SK-N-SH (cell line): Measurements from ENCODE around the gene DGKH. TPM values are rescaled to one million over a fixed set of nuclear protein-coding genes. Genes with fewer than 3 reads are reported as not detected.

Source experiments
- CTCF ChIA-PET: fragments of 300-600, 350-600 bp; formaldehyde crosslinking; extraction: SDS; loops from one replicate; lab custom pipeline; 2021; lab: Yijun Ruan, JAX
- POLR2A ChIA-PET: fragments of 350-600 bp; sonication (Branson Sonifier 250); formaldehyde crosslinking; extraction: SDS; loops from one replicate; lab custom pipeline; 2020; ENCODE audit warnings: antibody characterized with exemption, inconsistent platforms; lab: Yijun Ruan, JAX
- DNase-seq: peaks from one replicate; pipeline ENCODE4 v3.0.0; 2012
- H2AFZ ChIP-seq: fragments of 200-600 bp; sonication (generic); 2 replicates; pipeline ENCODE4 v1.8.1; 2016; ENCODE audit warnings: antibody characterized with exemption, mild to moderate bottlenecking, low read depth
- H3F3A ChIP-seq: fragments of 200-600 bp; sonication (generic); replicated peaks from 2 replicates; pipeline ENCODE3; 2016; ENCODE audit warnings: antibody characterized with exemption, mild to moderate bottlenecking; ENCODE audit not compliant: insufficient read depth
- H3K27ac ChIP-seq, 2 experiments: fragments of 200-500 bp in 1 of 2; fragments of 200-600 bp in 1 of 2; sonication (Bioruptor generic) in 1 of 2; sonication (generic), shearing (Covaris generic) in 1 of 2; 2 replicates each; pipeline versions ENCODE4 v1.5.1 to v1.6.1; 2014 to 2016; ENCODE audit warnings: low read depth in 2 of 2, inconsistent platforms in 1 of 2, low read length in 1 of 2, mild to moderate bottlenecking in 1 of 2, mixed read lengths in 1 of 2
- H3K27me3 ChIP-seq: fragments of 200-600 bp; sonication (generic), shearing (Covaris generic); 2 replicates; pipeline ENCODE4 v1.6.1; 2016; ENCODE audit warnings: mixed run types; ENCODE audit not compliant: insufficient read depth
- H3K36me3 ChIP-seq, 2 experiments: fragments of 200-500 bp in 1 of 2; fragments of 200-600 bp in 1 of 2; sonication (Bioruptor generic) in 1 of 2; sonication (generic) in 1 of 2; replicated peaks in 1 of 2; 2 replicates each; pipeline versions ENCODE3 to v1.5.1; 2014 to 2016; ENCODE audit warnings: low read length in 1 of 2, mild to moderate bottlenecking in 1 of 2; ENCODE audit not compliant: insufficient read depth in 2 of 2, control insufficient read depth in 1 of 2
- H3K4me1 ChIP-seq, 2 experiments: fragments of 200-500 bp in 1 of 2; fragments of 200-600 bp in 1 of 2; sonication (Bioruptor generic) in 1 of 2; sonication (generic), shearing (Covaris generic) in 1 of 2; 2 replicates each; pipeline versions ENCODE4 v1.5.1 to v1.6.1; 2014 to 2016; ENCODE audit warnings: low read depth in 1 of 2, low read length in 1 of 2, mixed run types in 1 of 2; ENCODE audit not compliant: insufficient read depth in 2 of 2, control insufficient read depth in 1 of 2
- H3K4me2 ChIP-seq: fragments of 200-600 bp; sonication (generic), shearing (Covaris generic); 2 replicates; pipeline ENCODE4 v1.6.1; 2017; ENCODE audit warnings: mixed run types
- H3K4me3 ChIP-seq, 2 experiments: fragments of 200-500 bp in 1 of 2; fragments of 200-600 bp in 1 of 2; sonication (Bioruptor generic) in 1 of 2; sonication (generic), shearing (Covaris generic) in 1 of 2; 2 replicates each; pipeline versions ENCODE4 v1.5.1 to v1.8.1; 2014 to 2016; ENCODE audit warnings: low read depth in 2 of 2, inconsistent platforms in 1 of 2, low read length in 1 of 2, mild to moderate bottlenecking in 1 of 2, mixed read lengths in 1 of 2, moderate library complexity in 1 of 2
- H3K79me2 ChIP-seq: fragments of 200-600 bp; sonication (generic); 2 replicates; pipeline ENCODE4 v1.8.1; 2017; ENCODE audit warnings: mild to moderate bottlenecking; ENCODE audit not compliant: insufficient read depth
- H3K9ac ChIP-seq: fragments of 200-600 bp; sonication (generic); 2 replicates; pipeline ENCODE4 v1.6.1; 2017; ENCODE audit warnings: mixed run types
- H3K9me2 ChIP-seq: fragments of 200-600 bp; sonication (generic); 2 replicates; pipeline ENCODE4 v1.6.1; 2017; ENCODE audit warnings: mixed run types
- H3K9me3 ChIP-seq: fragments of 200-600 bp; sonication (generic); 2 replicates; pipeline ENCODE4 v1.6.1; 2017; ENCODE audit warnings: mixed run types, mild to moderate bottlenecking, moderate library complexity
- H4K20me1 ChIP-seq: fragments of 200-600 bp; sonication (generic); 2 replicates; pipeline ENCODE4 v1.6.1; 2017; ENCODE audit warnings: mild to moderate bottlenecking, mixed run types; ENCODE audit not compliant: insufficient read depth
- ELF1 ChIP-seq: IDR thresholded peaks from 2 replicates; pipeline ENCODE4 v1.4.0; 2012
- GABPA ChIP-seq: IDR thresholded peaks from 2 replicates; pipeline ENCODE4 v1.4.0; 2012; ENCODE audit warnings: low read depth, mild to moderate bottlenecking
- GATA2 ChIP-seq: sonication (generic); formaldehyde crosslinking; IDR thresholded peaks from 2 replicates; pipeline ENCODE4 v1.5.0; 2020; ENCODE audit warnings: mild to moderate bottlenecking, missing genetic modification reagents
- IRF3 ChIP-seq: fragments of 150-350 bp; IDR thresholded peaks from 2 replicates; pipeline ENCODE4 v1.6.1; 2016; ENCODE audit warnings: mild to moderate bottlenecking, low read depth, low read length
- MAX ChIP-seq: IDR thresholded peaks from 2 replicates; pipeline ENCODE4 v1.4.0; 2012; ENCODE audit warnings: low read depth
- NFIC ChIP-seq: IDR thresholded peaks from 2 replicates; pipeline ENCODE4 v1.4.0; 2012; ENCODE audit warnings: borderline replicate concordance
- NRF1 ChIP-seq: IDR thresholded peaks from 2 replicates; pipeline ENCODE4 v1.6.1; 2012; ENCODE audit warnings: low read depth, mild to moderate bottlenecking, low read length
- PBX3 ChIP-seq: IDR thresholded peaks from 2 replicates; pipeline ENCODE4; 2012
- RAD21 ChIP-seq: IDR thresholded peaks from 2 replicates; pipeline ENCODE4 v1.6.1; 2012; ENCODE audit warnings: mild to moderate bottlenecking, low read length
- REST ChIP-seq: IDR thresholded peaks from 2 replicates; pipeline ENCODE4 v1.6.1; 2012; ENCODE audit warnings: mild to moderate bottlenecking, low read depth, low read length, moderate library complexity
- RXRA ChIP-seq: IDR thresholded peaks from 2 replicates; pipeline ENCODE4 v1.4.0; 2012; ENCODE audit warnings: low read depth, mild to moderate bottlenecking, borderline replicate concordance
- SIN3A ChIP-seq: IDR thresholded peaks from 2 replicates; pipeline ENCODE4 v1.6.1; 2012; ENCODE audit warnings: low read depth, mild to moderate bottlenecking, low read length, moderate library complexity, borderline replicate concordance
- SMC3 ChIP-seq: IDR thresholded peaks from 2 replicates; pipeline ENCODE4 v1.6.1; 2012; ENCODE audit warnings: low read depth, low read length, improper control_type of control experiment
- TAF1 ChIP-seq: IDR thresholded peaks from 2 replicates; pipeline ENCODE4 v1.6.1; 2012; ENCODE audit warnings: low read depth, mild to moderate bottlenecking, low read length, moderate library complexity, borderline replicate concordance
- USF1 ChIP-seq: IDR thresholded peaks from 2 replicates; pipeline ENCODE4 v1.4.0; 2012; ENCODE audit warnings: low read depth, borderline replicate concordance
- USF2 ChIP-seq: fragments of 150-350 bp; IDR thresholded peaks from 2 replicates; pipeline ENCODE4 v1.6.1; 2017; ENCODE audit warnings: antibody characterized with exemption, low read length, low read depth, borderline replicate concordance
- YY1 ChIP-seq: IDR thresholded peaks from 2 replicates; pipeline ENCODE4 v1.4.0; 2012; ENCODE audit warnings: low read depth, mild to moderate bottlenecking
- ZBTB33 ChIP-seq: IDR thresholded peaks from 2 replicates; pipeline ENCODE4 v1.4.0; 2012; ENCODE audit warnings: low read depth, borderline replicate concordance
- WGBS: methylation state at CpG from one replicate; pipeline ENCODE4 v1.1.6; 2017; ENCODE audit warnings: low lambda C conversion rate; 5-methylcytosine and 5-hydroxymethylcytosine counted together
- polyA plus RNA-seq, 3 experiments: library from polyadenylated mRNA; depleted of rRNA; stranded (reverse); fragments of >200 nt; gene quantifications; 2 replicates each; pipeline ENCODE4 v1.2.3, GENCODE V29; 2012

DGKH gene
- polyA plus RNA-seq, 1 of the 3 experiments (the other 2 are of a cell fraction) = 2.5 TPM

GRCh38 chr13:42266473-42266872 is 218.0 kb downstream of the DGKH start (continued):
- TF ChIP-seq ZBTB33 (no peak), TAF1 (no peak), GATA2 (CRISPR knock-in tag) (no peak), NRF1 (no peak)

GRCh38 chr13:42270160-42270856 is 221.9 kb downstream of the DGKH start:
- 0 out of 2 replicates have a peak overlapping the region, but pooled peaks have one; percentile 97 for H2AFZ ChIP-seq
- no peaks in the 10 kb centered on the region for H3K9me2 ChIP-seq
- H3K4me2 ChIP-seq = no peak overlapping the region
- H4K20me1 ChIP-seq = no peaks in the 10 kb centered on the region
- no peak overlapping the region for H3K9ac ChIP-seq
- peaks cover 32% of the 10 kb centered on the region for H3K79me2 ChIP-seq
- CTCF ChIA-PET = no interaction called here
- peaks cover 10 to 12% of the 10 kb centered on the region in 2 experiments; a peak in 3 of 4 replicates for H3K4me1 ChIP-seq
- DNase-seq = no peak
- POLR2A ChIA-PET = no interaction called here
- WGBS = 95% methylated on average over 6 of the region's 6 CpGs
- H3K27me3 ChIP-seq = no peaks in the 10 kb centered on the region
- peaks cover 6% of the 10 kb centered on the region for H3F3A ChIP-seq
- H3K9me3 ChIP-seq = no peaks in the 10 kb centered on the region
- H3K36me3 ChIP-seq = no peaks in the 10 kb centered on the region
- no peak overlapping the region for H3K4me3 ChIP-seq
- peak overlapping the region in 1 of 2 experiments; percentile 90; a peak in 1 of 4 replicates for H3K27ac ChIP-seq
- TF ChIP-seq PBX3 = no peak
- no peak for TF ChIP-seq YY1
- TF ChIP-seq MAX = no peak
- TF ChIP-seq IRF3 = no peak
- no peak for TF ChIP-seq USF2
- no peak for TF ChIP-seq ZBTB33
- TF ChIP-seq ELF1 = no peak
- no peak for TF ChIP-seq SMC3
- no peak for TF ChIP-seq SIN3A
- no peak for TF ChIP-seq NFIC
- TF ChIP-seq RXRA = no peak
- no peak for TF ChIP-seq USF1
- no peak for TF ChIP-seq GABPA
- no peak for TF ChIP-seq RAD21
- TF ChIP-seq REST = no peak
